Prostate gland (tissue), 2 donors: ENCODE results near the gene PTPRE. TPM values are rescaled to one million over a fixed set of nuclear protein-coding genes. Genes with fewer than 3 reads are reported as not detected.

Source experiments
- DNase-seq: peaks from one replicate; pipeline ENCODE4 v3.0.0-alpha.2; 2019; ENCODE audit warnings: low spot score
- H3K27ac ChIP-seq, 2 donors: fragments of 200-600 bp; sonication (generic); 2 replicates each; pipeline ENCODE4 v1.5.1; 2017 to 2019
- H3K27me3 ChIP-seq: fragments of 200-600 bp; sonication (generic); replicated peaks from 2 replicates; pipeline ENCODE4 v1.5.1; 2019; ENCODE audit not compliant: insufficient read depth
- H3K36me3 ChIP-seq, 2 donors: fragments of 200-600 bp; sonication (generic); 1 replicate in 1 of 2; 2 replicates in 1 of 2; pipeline versions ENCODE4 v1.5.1 to v1.8.1; 2017 to 2019
- H3K4me1 ChIP-seq: fragments of 200-600 bp; sonication (generic); replicated peaks from 2 replicates; pipeline ENCODE4 v1.5.1; 2019
- H3K4me3 ChIP-seq, 2 donors: fragments of 200-600 bp; sonication (generic); 2 replicates each; pipeline ENCODE4 v1.5.1; 2017 to 2019
- H3K9me3 ChIP-seq: fragments of 200-600 bp; sonication (generic); 2 replicates; pipeline ENCODE4 v1.5.1; 2017
- CTCF ChIP-seq, 4 experiments: fragments of 200-600 bp in 2 of 4; fragments of 450-650 bp in 2 of 4; sonication (generic) in 2 of 4; IDR thresholded peaks; 1 replicate in 3 of 4; 2 replicates in 1 of 4; pipeline ENCODE4 v1.5.1; 2016 to 2019; ENCODE audit warnings: antibody characterized with exemption in 4 of 4, mild to moderate bottlenecking in 2 of 4, moderate library complexity in 2 of 4
- POLR2A ChIP-seq: fragments of 450-650 bp; IDR thresholded peaks from one replicate; pipeline ENCODE4 v1.6.1; 2016; ENCODE audit warnings: antibody characterized with exemption, mild to moderate bottlenecking
- POLR2AphosphoS5 ChIP-seq: sonication (generic); formaldehyde crosslinking; IDR thresholded peaks from one replicate; pipeline ENCODE4 v1.6.1; 2017; ENCODE audit warnings: antibody characterized with exemption
- WGBS: methylation state at CpG from one replicate; pipeline ENCODE4 v1.1.5; 2018; 5-methylcytosine and 5-hydroxymethylcytosine counted together
- intact Hi-C: fragments of 100-400 bp; cut with DNase I; formaldehyde crosslinking; loops from one replicate; pipeline ENCODE4 v1.14.2; 2022
- total RNA-seq, 2 donors: library from RNA; depleted of rRNA; stranded (reverse); fragments of >200 nt; gene quantifications; one replicate each; pipeline ENCODE4 v1.1.0, GENCODE V29; 2016

The PTPRE gene
- total RNA-seq, 2 donors from 2014 or later = 4.5 to 14.3 TPM

GRCh38 chr10:128043259-128044045, 136.5 kb downstream of the PTPRE start:
- Histone ChIP-seq H3K27me3 (no peaks in the 10 kb centered on the region), H3K36me3 (no peaks in the 10 kb centered on the region), H3K9me3 (no peaks in the 10 kb centered on the region), H3K4me3 (no peak overlapping the region), H3K27ac (no peak overlapping the region), H3K4me1 (no peaks in the 10 kb centered on the region)
- DNase-seq = no peak
- intact Hi-C loops = no loop called here
- TF ChIP-seq CTCF (IDR thresholded peaks at IDR 0.05) = no peak
- TF ChIP-seq POLR2A = no peak
- no peak for TF ChIP-seq POLR2AphosphoS5
- WGBS = 73% methylated on average over 18 of the region's 18 CpGs

DNA sequence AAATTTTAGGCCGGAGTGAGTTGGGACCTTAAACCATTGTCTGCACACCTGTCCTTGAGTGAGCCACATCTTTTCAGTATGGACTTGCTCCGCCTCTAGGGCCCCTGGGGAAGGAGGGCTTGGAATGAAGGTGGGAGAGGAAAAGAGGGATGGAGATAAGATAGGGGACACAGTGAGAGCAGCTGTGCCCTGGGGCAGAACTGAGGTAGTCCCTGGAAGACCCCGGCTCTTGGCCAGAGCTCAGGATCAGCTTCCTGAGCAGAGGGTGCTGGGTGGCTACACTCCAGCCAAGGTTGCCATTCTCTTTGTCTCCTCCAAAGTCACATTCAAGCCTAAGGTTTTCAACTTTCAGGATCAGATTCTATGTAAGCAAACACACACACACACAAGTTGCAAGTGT, 137.3 kb downstream of the PTPRE start:
- Histone ChIP-seq H3K4me1 (no peaks in the 10 kb centered on the region), H3K4me3 (no peak overlapping the region), H3K36me3 (no peaks in the 10 kb centered on the region), H3K9me3 (no peaks in the 10 kb centered on the region), H3K27ac (no peak overlapping the region), H3K27me3 (no peaks in the 10 kb centered on the region)
- intact Hi-C loops = no loop called here
- 88% methylated on average over 3 of the region's 3 CpGs for WGBS
- DNase-seq = no peak
- TF ChIP-seq POLR2AphosphoS5 (no peak), POLR2A (no peak), CTCF (IDR thresholded peaks at IDR 0.05) (no peak)

DNA sequence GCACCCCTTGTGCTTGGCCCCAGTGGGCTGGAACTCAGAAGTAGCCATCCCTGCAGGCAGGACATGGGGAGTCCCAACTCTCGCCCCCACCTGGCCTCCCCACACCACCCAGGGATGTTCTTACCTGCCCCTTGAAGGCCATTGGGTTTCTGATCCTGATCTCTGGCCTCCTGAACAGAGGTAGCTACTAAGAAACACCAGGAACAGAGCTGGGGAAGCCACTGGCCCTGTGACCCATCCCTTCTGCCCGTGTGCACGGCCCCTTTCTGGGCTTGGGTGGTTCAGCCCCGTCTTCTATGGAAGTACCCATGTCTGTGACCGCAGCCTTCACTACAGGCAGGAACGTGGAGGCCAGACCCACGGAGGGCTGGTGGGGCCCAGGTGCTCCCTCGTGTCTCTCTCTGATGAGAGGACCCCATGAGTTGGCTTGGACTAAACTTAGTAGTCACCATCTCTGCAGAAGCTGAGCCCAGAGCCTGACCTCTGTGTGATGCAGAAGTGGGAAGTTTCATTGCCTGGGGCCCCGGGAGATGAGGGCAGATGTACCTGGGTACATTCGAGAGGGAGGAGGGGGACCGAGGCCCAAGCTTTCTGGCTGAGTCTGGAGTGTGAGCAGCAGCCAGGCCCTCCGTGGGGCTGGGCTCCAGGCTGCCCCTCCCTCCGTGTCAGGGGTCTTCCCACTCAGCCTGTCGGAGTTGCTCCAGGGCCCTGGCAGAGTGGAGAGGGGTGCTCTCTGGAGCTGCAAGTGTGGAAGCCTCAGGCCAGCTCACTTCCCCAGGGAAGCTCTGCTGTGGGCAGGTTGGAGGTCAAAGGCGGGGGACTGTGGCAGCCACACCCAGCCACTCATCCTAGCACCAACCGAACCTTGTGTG, 138.3 kb downstream of the PTPRE start:
- Histone ChIP-seq H3K27ac (no peak overlapping the region), H3K4me1 (no peaks in the 10 kb centered on the region), H3K4me3 (no peak overlapping the region), H3K27me3 (no peaks in the 10 kb centered on the region), H3K9me3 (no peaks in the 10 kb centered on the region), H3K36me3 (no peaks in the 10 kb centered on the region)
- intact Hi-C loops = no loop called here
- TF ChIP-seq POLR2A = no peak
- no peak for TF ChIP-seq POLR2AphosphoS5
- no peak for TF ChIP-seq CTCF (IDR thresholded peaks at IDR 0.05)
- WGBS = 87% methylated on average over 16 of the region's 16 CpGs
- DNase-seq = no peak

DNA sequence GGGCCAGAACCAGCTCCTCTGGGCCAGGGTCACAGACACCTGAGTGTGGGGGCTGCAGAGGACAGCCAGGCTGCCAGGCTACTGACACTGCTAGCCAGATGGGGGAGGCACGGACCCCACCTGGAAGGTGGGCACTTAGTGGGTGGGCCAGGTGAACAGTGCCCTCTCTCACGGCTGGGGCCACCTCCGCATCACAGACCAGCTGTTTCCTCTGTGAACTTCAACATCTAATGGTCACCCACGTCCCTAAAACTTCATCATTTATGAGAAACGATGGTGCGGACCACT, 138.9 kb downstream of the PTPRE start:
- H3K4me3 ChIP-seq = no peak overlapping the region
- no peaks in the 10 kb centered on the region for H3K9me3 ChIP-seq
- TF ChIP-seq POLR2A (no peak), CTCF (IDR thresholded peaks at IDR 0.05) (no peak), POLR2AphosphoS5 (no peak)
- intact Hi-C loops = no loop called here
- no peak overlapping the region for H3K27ac ChIP-seq
- no peaks in the 10 kb centered on the region for H3K4me1 ChIP-seq
- DNase-seq = no peak
- H3K36me3 ChIP-seq = no peaks in the 10 kb centered on the region
- no peaks in the 10 kb centered on the region for H3K27me3 ChIP-seq
- WGBS = 90% methylated on average over 6 of the region's 6 CpGs
